ENCODE measurements around the gene GOLT1A. TPM values are rescaled to one million over a fixed set of nuclear protein-coding genes. Genes with fewer than 3 reads are reported as not detected.

GOLT1A gene
- total RNA-seq, 2 donors from 2014 or later: 6.7 to 13.6 TPM

DNA sequence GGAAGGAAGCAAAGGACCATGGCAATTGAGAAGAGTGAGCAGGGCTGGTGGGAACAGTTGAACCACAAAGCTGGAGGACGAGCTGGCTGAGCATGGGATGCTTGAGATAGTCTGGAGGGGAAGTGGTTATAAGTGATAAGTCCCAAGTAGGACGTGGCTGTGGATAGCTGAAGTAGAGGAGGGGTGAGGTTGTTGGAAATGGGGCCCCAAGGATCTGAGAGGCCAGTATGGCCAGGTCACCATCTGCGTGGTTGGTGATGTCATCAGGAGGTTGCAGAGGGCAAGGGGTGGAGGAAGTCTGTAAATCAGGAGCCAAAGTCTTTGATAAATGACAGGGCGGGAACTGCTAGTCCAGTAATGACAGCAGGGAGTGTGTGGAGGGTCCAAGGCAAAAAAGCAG, 36.7 kb downstream of the GOLT1A start:
- no peaks in the 10 kb centered on the region for H3K36me3 ChIP-seq
- no peak overlapping the region for H3K9ac ChIP-seq (ENCODE audit: low read depth in 2 of 2, low read length in 2 of 2)
- H3K4me1 ChIP-seq: no peaks in the 10 kb centered on the region
- no peak overlapping the region for H3K27ac ChIP-seq
- TF ChIP-seq, protein P1, sequence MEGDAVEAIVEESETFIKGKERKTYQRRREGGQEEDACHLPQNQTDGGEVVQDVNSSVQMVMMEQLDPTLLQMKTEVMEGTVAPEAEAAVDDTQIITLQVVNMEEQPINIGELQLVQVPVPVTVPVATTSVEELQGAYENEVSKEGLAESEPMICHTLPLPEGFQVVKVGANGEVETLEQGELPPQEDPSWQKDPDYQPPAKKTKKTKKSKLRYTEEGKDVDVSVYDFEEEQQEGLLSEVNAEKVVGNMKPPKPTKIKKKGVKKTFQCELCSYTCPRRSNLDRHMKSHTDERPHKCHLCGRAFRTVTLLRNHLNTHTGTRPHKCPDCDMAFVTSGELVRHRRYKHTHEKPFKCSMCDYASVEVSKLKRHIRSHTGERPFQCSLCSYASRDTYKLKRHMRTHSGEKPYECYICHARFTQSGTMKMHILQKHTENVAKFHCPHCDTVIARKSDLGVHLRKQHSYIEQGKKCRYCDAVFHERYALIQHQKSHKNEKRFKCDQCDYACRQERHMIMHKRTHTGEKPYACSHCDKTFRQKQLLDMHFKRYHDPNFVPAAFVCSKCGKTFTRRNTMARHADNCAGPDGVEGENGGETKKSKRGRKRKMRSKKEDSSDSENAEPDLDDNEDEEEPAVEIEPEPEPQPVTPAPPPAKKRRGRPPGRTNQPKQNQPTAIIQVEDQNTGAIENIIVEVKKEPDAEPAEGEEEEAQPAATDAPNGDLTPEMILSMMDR (IDR thresholded peaks at IDR 0.05): no peak
- intact Hi-C loops (cut with DNase I): no loop called here
- H3K27me3 ChIP-seq: no peaks in the 10 kb centered on the region
- no peaks in the 10 kb centered on the region for H3K9me3 ChIP-seq
- no peak for DNase-seq
- H3K4me3 ChIP-seq: no peak overlapping the region

DNA sequence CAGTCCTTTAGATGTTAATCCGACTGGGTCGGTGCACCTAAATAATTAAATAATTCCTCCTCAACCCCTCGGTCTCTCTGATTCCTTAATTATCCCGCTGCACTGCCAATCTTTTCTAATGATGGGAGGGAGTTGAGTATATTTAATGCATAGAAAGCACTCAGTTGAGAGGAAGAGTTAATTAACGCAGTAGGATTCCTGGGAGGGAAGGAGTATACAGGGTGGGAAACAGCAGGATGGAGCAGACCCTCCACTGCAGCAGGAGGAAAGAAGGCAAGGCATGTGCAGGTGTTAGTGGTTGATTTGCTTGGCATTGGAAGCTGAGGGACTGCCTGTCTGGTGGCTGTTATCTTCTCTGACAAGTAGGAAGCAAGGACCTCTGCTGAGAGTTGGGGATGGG, 37.7 kb downstream of the GOLT1A start:
- H3K27ac ChIP-seq: no peak overlapping the region
- no peak for DNase-seq
- H3K4me3 ChIP-seq: no peak overlapping the region
- TF ChIP-seq, protein P1 (IDR thresholded peaks at IDR 0.05): no peak
- intact Hi-C loops (cut with DNase I): no loop called here
- no peaks in the 10 kb centered on the region for H3K36me3 ChIP-seq
- no peaks in the 10 kb centered on the region for H3K27me3 ChIP-seq
- no peaks in the 10 kb centered on the region for H3K9me3 ChIP-seq
- H3K9ac ChIP-seq (ENCODE audit: low read depth in 2 of 2, low read length in 2 of 2): no peak overlapping the region
- H3K4me1 ChIP-seq: no peaks in the 10 kb centered on the region

DNA sequence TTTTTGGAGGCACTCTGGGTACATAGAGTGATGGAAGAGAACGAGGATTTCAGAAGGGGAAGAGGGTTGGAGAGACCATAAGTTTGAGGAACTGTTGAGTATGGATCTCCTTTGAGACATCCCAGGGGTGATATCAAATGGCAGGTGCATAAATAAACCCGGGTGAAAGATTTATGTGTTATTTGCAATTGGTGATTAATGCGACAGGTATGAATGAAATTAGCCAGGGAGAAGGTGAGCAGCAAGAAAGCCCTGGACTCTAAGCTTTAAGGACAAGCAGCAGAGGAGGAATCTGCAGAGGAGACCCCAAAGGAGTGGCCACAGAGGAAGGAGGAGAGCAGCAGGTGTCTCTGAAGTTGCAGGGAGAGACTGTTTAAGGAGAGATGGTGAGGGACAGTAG, 38.8 kb downstream of the GOLT1A start:
- Histone ChIP-seq H3K9ac (ENCODE audit: low read depth in 2 of 2, low read length in 2 of 2) (no peak overlapping the region), H3K36me3 (no peaks in the 10 kb centered on the region), H3K4me3 (no peak overlapping the region), H3K27ac (no peak overlapping the region), H3K4me1 (no peaks in the 10 kb centered on the region), H3K27me3 (no peaks in the 10 kb centered on the region), H3K9me3 (no peaks in the 10 kb centered on the region)
- no peak for DNase-seq
- TF ChIP-seq, protein P1 (IDR thresholded peaks at IDR 0.05): no peak
- intact Hi-C loops (cut with DNase I): no loop called here

DNA sequence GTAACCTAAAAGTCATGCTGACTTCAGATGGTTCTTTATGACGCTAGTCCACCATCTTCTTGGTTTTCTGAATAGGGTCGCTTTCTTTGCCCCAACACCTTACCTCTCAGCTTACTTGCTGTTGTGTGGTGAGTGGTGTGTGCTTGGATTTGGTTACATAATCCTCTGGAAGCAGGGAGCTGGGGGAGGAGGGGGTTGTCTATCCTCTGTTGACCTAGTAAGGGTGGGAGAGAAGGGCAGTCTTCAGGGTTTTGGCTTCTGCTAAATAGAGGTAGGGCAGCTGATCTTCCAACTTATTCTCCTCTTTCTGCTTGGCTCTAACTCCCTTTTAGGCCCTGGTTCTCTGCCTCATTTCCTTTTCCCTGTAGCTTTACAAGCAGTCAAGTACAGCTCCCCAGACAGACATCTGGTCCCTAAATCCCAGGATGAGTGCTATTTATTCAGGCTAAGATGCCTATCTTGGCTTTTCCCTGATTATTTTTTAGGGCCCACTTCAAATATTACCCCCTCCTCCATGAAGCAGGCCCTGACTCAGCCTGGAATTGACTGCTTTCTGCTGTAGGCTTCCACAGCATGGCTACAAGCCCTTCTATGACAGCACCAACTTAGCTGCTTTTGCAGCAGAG, 41.3 kb downstream of the GOLT1A start:
- Histone ChIP-seq H3K27me3 (no peaks in the 10 kb centered on the region), H3K36me3 (no peaks in the 10 kb centered on the region), H3K27ac (no peak overlapping the region), H3K4me3 (no peak overlapping the region), H3K9me3 (no peaks in the 10 kb centered on the region), H3K9ac (ENCODE audit: low read depth in 2 of 2, low read length in 2 of 2) (no peak overlapping the region), H3K4me1 (no peaks in the 10 kb centered on the region)
- intact Hi-C loops (cut with DNase I): no loop called here
- DNase-seq: no peak
- TF ChIP-seq, protein P1 (IDR thresholded peaks at IDR 0.05): no peak

DNA sequence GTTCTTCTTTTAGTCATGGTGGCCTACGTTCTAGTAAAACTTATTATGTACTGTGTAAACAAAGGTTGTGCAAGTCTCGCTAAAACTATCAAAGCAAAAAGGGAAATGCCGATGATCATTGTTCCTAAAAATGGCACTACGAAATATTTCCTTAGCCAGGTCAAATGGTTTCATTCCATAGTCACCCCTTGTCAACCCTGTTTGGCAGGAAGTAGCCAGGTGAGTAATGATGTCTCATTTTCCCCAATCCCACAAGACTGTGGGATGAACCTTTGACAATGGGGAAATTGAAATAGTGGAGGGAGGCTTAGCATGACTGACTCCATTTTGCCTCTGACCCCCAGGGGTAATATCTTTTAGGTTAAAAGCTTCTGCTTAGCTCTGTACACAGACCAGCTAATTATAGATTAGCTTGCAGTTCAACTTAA, 42.0 kb downstream of the GOLT1A start:
- H3K27ac ChIP-seq: no peak overlapping the region
- no peak overlapping the region for H3K9ac ChIP-seq (ENCODE audit: low read depth in 2 of 2, low read length in 2 of 2)
- H3K27me3 ChIP-seq: no peaks in the 10 kb centered on the region
- H3K4me3 ChIP-seq: no peak overlapping the region
- H3K9me3 ChIP-seq: no peaks in the 10 kb centered on the region
- TF ChIP-seq, protein P1 (IDR thresholded peaks at IDR 0.05): no peak
- intact Hi-C loops (cut with DNase I): no loop called here
- H3K36me3 ChIP-seq: no peaks in the 10 kb centered on the region
- no peak for DNase-seq
- no peaks in the 10 kb centered on the region for H3K4me1 ChIP-seq

All from colonic mucosa (tissue), 4 donors.